LoVo (cell line): Measurements from ENCODE around the gene DYSF.
A peak's percentile ranks its signal among the peaks of the same experiment; 100 is the strongest.

Experiments
- DNase-seq: peaks from one replicate; pipeline ENCODE4 v3.0.0-alpha.2; 2016; ENCODE audit warnings: low spot score

Gene DYSF

DNA sequence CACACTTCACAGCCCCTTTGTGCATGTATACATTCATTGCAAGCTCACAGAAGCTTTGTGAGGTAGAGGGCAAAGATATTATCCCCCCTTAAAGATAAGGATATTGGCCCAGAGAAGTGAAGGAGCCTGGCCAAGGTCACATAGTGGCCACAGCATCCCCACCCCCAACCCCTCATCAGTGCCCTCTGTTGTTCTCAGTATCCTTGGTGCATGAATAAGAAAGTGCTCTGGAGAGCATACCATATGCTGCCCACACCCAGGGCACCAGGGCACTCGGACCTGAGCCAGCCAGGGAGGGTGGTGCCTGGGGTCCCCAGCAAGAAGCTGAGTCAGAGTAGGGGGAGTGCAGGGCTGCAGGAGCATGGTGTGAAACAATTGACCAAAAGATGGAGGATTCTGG, 3.3 kb downstream of the DYSF start:
- DNase-seq, result no peak

DNA sequence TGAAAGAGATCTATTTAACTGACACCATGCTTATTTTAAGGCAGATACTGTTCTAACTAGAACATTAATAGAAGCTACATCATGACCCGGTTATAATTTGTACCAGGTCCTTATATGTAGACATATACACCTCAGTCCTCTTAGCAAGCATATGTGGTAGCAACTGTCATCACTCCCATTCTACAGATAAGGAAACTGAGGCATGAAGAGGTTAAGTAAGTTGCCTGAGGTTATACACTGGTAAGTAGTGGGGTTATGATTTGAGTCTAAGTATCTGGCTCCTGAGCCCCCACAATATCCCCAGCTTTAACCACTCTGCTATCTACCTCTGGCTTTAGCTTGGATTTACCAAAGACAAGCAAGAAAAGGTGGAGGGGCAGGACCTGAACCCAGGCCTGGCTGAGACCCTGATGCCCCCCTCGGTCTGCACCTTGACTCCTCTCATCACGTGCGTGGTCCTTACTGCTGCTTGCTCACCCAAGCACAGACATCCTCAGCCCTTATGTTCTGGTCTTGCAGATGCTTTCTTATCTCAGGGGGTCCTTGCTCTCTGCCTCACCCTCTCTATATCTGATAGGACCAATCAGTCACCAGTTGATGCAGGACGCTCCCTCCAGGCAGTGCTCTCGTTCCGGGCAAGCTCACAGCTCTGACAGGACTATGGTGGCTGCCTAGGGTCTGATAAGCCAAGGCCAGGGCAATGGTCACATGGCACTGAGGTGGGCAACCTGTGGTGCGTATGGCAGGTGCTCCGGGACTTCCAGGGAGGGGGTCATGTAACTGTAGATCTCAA, 4.0 kb downstream of the DYSF start:
- no peak for DNase-seq

DNA sequence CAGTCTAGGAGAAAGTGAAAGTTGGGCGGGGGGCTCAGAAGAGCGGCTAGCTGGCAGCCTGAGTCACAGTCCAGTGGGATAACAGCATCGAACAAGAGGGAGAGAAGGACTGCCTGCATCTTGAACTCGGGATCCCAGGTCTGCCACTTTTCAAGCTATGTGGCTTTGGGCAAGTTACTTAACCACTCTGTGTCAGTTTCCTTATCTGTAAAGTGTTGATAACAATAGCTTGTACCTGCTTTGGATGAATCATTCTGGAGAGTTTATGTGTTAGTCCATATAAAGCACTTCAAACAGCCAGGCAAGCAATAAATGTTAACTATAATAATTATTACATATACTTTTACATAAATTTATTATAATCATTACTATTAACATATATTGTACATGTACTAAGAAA, 4.6 kb downstream of the DYSF start:
- DNase-seq, result no peak

DNA sequence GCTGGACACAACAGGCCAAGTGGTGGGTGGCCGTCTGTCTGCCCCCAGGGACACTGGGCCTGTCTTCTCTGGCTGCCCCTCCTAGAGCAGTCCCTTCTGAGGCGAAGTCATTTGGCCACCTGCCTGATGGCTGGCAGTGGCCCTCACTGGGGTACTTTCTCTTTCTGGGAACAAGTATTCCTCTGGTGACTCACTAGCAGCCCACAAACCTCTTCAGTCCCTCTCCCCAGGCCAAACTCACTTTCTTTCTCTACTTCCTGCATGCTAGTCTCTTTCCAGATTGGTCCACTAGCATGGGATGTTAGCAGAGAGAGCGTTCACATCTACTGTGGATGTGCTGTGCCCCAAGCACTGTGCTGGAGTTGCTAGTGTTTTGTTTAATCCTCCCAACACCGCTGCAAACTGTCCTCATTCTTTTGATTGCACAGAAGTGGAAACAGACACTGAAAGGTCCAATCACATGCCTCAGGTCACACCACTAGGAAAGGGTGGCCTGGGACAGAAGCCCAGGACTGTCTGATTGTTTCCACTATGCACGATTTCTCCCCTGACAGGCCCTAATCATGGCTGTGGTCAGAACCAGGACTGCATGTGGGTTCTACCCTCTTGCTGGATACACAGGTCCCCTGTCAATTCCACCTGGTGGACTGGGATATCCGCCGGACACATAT, 5.2 kb downstream of the DYSF start:
- no peak for DNase-seq

GRCh38 chr2:71459084-71459431, 5.7 kb downstream of the DYSF start:
- DNase-seq, result no peak

- DNase-seq, result no peak
These were observed 6.7 kb downstream of the DYSF start for GRCh38 chr2:71460056-71460455.

GRCh38 chr2:71460595-71461303, 7.4 kb downstream of the DYSF start:
- no peak for DNase-seq

DNA sequence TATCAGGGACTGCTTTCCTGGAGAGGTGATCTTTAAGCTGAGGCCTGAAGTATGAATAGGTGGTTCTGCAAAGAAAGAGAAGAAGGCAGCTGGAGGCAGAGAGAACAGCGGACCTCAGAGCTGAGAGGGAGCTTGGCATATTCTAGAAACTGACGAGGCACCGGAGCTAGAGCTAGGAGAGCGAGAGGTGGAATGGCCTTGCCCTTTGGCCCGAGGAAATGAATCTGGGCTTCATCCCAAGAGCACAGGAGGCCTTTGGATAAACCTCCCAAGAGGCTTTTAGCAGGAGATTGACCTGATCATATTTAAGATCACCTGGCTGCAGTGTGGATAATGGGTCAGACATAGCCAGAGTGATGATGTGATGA, 7.9 kb downstream of the DYSF start:
- DNase-seq, result no peak

DNA sequence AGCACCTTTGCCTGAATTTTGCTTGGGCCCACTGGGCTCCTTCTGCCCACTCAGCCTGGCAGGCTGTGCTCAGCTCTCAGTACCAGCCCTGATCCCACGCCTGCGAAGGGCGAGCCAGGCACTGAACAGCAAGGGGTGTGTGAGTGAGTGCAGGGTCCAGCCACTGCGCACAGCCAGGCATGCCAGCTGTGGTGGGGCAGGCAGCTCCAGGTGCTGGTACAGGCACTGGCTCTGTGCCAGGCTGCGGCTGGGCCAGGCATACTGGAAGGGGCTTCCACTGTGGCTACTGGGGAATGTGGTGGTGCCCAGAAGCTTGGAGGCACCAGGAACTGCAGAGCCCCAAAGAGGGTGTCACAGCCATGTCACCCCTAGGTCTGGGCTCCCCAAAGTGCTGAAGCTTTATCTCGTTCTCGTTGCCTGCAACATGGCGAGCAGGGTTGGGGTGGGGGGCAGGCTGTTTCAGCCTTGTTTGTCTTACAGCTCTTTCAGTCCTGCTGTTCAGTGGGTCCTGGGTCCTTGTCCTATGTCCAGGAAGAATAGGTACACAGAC, 8.8 kb downstream of the DYSF start:
- no peak for DNase-seq

- no peak for DNase-seq
These were observed 9.4 kb downstream of the DYSF start for GRCh38 chr2:71462641-71463341.

DNA sequence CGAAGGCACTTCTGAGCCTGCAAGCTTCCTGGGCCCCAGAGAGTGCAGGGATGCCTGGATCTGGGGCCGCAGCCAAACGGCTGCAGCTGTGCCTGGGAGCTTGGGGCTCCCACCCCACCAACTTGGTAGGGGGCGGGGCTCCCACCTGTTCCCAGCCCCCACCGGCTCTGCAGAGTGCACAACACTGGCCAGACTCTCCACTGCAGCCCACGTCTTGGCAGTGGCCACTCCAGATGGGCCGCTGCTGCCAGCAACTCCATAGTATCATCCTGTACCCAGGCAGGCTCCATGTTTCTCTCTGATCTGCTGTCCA, 9.9 kb downstream of the DYSF start:
- no peak for DNase-seq

DNA sequence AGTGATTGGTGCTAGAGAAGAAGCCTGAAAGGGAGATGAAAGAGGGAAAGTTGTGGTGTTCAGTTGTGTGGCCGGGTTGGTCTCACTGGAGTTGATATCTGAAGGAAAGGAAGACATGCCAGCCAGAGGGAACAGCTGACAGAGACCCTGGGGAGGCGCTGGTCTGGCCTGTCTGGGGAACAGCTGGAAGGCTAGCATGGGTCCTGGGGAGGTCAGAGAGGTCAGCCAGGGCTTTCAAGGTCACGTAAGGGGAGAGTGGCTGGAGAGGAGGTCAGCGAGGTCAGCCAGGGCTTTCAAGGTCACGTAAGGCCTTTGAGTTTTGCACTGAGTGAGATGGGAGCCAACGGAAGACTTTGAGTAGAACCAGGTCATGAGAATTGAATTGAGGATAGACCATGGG, 11.0 kb downstream of the DYSF start:
- DNase-seq, result no peak

DNA sequence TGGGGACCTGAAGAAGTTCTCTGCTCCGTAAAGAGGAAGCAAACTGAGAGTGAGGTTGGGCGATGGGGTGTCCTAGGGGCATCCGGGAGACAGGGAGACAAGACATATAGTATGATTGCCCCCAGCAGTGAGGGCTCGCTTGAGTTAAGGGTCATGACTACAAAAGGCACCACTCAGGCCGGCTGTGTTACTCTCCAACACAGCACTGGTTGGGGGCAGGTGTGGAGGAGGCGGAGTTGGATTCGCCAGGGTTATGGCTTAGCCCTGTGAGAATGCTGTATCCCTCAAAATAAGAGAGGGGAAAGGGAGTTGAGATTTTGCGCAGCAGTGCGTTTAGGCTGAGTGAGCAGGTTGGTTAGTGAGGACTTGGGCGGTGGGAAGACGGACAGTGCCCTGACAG, 12.0 kb downstream of the DYSF start:
- no peak for DNase-seq

- no peak for DNase-seq
These were observed 12.6 kb downstream of the DYSF start for GRCh38 chr2:71465961-71466300.

DNA sequence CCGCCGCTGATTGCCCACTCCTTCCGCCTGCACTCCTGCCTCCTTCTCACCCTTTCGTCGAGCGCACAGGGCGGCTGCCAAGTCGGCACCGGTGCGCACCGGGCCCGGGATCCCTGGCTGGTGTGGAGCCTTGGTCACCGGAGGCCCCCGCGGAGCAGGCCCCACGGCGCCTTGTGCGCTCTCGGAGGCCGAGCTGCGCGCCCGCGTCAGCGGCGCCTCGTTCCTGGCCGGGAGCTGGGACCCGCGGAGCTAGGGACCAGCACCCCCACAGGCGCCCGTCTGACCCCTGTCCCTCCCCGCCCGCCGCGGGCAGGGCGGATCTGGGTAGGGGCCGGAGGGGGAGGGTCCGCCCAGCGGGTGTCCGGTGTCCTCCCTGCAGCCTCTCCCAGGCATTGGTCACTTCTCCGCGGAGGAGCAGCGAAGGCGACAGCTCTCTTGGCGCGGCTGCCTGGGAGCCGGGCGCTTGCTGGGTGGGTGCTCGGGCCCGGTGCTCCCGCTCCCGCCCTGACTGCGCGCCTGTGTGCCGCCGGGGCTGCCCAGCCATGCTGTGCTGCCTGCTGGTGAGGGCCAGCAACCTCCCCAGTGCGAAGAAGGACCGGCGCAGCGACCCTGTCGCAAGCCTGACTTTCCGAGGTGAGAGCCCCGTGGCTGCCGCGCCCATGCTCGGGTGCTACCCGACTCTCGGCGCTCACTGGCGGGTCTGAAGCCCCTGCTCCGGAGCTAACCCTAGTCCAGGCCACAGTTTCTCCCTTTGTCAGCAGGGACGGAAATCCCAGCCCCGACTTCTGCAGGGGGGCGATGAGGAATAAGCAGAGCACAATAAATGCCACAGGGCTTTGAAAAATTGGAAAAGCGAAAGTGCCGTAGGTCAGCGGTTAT, 13.2 kb downstream of the DYSF start:
- DNase-seq, result peak; percentile 37

DNA sequence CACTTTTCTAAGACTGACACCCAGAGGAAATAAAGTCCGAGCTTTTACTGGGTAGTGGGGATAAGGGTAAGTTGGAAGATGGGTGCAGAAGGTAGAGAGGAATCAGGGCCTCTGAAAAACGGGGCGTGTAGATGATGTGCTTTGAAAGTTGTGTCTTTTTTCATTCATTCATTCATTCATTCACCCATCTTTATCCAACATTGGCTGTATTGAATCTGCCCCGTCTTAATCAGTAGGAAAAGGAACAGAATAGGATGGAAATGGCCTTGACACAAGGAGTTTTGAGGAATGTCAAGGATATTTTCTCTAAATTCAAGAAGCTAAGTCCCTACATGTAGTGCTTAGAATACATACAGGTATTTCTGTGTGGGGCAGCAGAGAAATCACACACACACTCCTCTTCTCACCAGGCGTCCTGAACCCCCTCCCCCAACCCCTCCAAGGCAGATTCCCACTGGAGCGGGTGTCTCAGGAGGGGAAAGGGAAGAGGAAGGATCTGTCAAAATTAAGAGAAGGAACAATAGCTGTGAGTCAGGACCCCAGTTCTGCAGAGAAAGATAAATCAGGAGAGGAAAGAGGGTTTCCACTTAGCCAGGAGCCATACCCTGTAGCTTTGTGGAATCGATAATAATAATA, 13.9 kb downstream of the DYSF start:
- no peak for DNase-seq

DNA sequence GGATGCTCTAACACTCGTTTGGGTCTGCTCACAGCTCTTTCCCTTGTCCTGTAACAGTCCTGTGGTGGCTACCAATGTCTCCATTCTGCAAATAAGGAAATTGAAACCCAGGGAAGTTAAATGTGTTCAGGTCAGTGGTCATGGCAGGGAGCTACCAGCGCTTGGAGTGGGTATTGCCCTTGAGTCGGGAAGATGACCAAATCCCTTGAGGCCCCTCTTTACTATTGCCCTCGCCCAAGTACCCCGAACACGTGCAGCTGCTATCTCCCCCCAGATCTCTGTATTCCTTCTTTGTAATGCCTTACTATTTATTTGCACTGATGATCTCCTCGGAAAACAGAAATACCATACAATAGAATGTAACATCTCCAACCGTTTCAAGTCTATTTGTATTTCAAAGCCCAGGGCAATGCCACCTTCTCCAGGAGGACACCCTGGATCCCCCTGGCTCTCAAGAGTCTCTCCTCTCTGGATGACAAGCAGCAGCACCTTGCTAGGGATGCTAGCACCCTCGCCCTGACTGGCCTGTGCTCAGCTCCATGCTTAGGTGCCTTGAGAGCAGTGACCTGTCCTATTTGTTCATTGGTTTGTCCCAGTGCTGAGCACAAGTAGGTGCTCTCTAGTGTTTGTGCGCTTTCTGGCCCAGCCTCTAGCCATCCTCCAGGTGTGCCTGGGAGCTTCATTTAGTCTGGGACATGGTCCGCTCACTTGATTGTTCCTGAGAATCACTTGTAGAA, 15.1 kb downstream of the DYSF start:
- DNase-seq, result no peak

- DNase-seq, result no peak
These were observed 16.3 kb downstream of the DYSF start for GRCh38 chr2:71469403-71470398.

DNA sequence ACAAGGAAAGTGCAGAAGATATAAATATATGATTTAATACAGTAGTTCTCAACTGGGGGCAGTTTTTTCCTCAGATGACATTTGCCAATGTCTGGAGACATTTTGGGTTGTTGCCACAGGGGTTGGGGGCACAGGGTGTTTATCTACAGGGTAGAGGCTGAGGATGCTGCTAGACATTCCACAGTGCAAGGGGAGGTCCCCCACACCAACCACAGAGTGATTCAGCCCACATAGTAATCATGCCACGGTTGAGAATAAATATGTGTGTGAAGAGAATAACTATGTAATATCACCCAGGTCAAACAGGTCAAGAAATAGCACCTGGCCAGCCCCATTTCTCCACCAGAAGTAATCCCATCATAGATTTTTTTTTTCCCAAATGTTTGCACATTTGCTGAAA, 17.9 kb downstream of the DYSF start:
- no peak for DNase-seq
